Stomach smooth muscle (tissue), 2 donors: ENCODE results near the gene PKD1L1.
"Not testable (repeated sequence)": the region's sequence is repeated elsewhere in the genome, so short reads cannot be mapped to it uniquely, and the experiment has no call there.

Experiments used
- H3K27ac ChIP-seq: one replicate; pipeline ENCODE4 v1.7.0; 2013; ENCODE audit warnings: mild to moderate bottlenecking, low read length, inconsistent platforms
- H3K27me3 ChIP-seq, 2 donors: one replicate each; pipeline ENCODE4 v1.7.0; 2013; ENCODE audit warnings: low read length in 2 of 2; ENCODE audit not compliant: insufficient read depth in 2 of 2, control insufficient read depth in 1 of 2
- H3K36me3 ChIP-seq, 2 donors: one replicate each; pipeline ENCODE4 v1.7.0; 2013; ENCODE audit warnings: low read length in 2 of 2; ENCODE audit not compliant: control insufficient read depth in 2 of 2, insufficient read depth in 2 of 2
- H3K4me1 ChIP-seq: one replicate; pipeline ENCODE4 v1.7.0; 2013; ENCODE audit warnings: low read length; ENCODE audit not compliant: control insufficient read depth, insufficient read depth
- H3K4me3 ChIP-seq, 2 donors: one replicate each; pipeline ENCODE4 v1.7.0; 2013; ENCODE audit warnings: low read length in 2 of 2
- H3K9ac ChIP-seq, 2 donors: one replicate each; pipeline ENCODE4 v1.7.0; 2013; ENCODE audit warnings: low read length in 2 of 2, mild to moderate bottlenecking in 1 of 2
- H3K9me3 ChIP-seq, 2 donors: one replicate each; pipeline ENCODE4 v1.7.0; 2013; ENCODE audit warnings: low read length in 2 of 2; ENCODE audit not compliant: control insufficient read depth in 2 of 2
- donor health status: healthy.
- donor health status: Pancreatic carcinoma.

PKD1L1 gene

GRCh38 chr7:47916514-47916913 is 31.8 kb downstream of the PKD1L1 start:
- H3K27ac ChIP-seq, H3K9me3 ChIP-seq, H3K36me3 ChIP-seq: not testable (repeated sequence)

GRCh38 chr7:47915616-47915976 is 32.7 kb downstream of the PKD1L1 start:
- Histone ChIP-seq H3K36me3 (no peaks in the 10 kb centered on the region), H3K27ac (no peak overlapping the region), H3K9me3 (no peaks in the 10 kb centered on the region), H3K9ac (no peak overlapping the region), H3K4me1 (no peaks in the 10 kb centered on the region), H3K4me3 (no peak overlapping the region), H3K27me3 (no peaks in the 10 kb centered on the region)

More at GRCh38 chr7:47916514-47916913, 31.8 kb downstream of the PKD1L1 start:
- not testable (repeated sequence) for H3K27me3 ChIP-seq, H3K9ac ChIP-seq, H3K4me1 ChIP-seq, H3K4me3 ChIP-seq

- Histone ChIP-seq H3K4me3 (no peak overlapping the region), H3K9me3 (no peaks in the 10 kb centered on the region)
These were observed 33.3 kb downstream of the PKD1L1 start for GRCh38 chr7:47914717-47915615.

GRCh38 chr7:47912332-47912731 is 35.9 kb downstream of the PKD1L1 start:
- H3K9ac ChIP-seq = no peak overlapping the region
- no peaks in the 10 kb centered on the region for H3K27me3 ChIP-seq
- no peaks in the 10 kb centered on the region for H3K36me3 ChIP-seq
- H3K27ac ChIP-seq = no peak overlapping the region
- H3K9me3 ChIP-seq = no peaks in the 10 kb centered on the region
- H3K4me1 ChIP-seq = no peaks in the 10 kb centered on the region
- H3K4me3 ChIP-seq = no peak overlapping the region

More at GRCh38 chr7:47914717-47915615, 33.3 kb downstream of the PKD1L1 start:
- Histone ChIP-seq H3K9ac (no peak overlapping the region), H3K27me3 (no peaks in the 10 kb centered on the region), H3K36me3 (no peaks in the 10 kb centered on the region), H3K4me1 (no peaks in the 10 kb centered on the region), H3K27ac (no peak overlapping the region)

GRCh38 chr7:47908720-47909119 is 39.5 kb downstream of the PKD1L1 start:
- no peaks in the 10 kb centered on the region for H3K27me3 ChIP-seq
- no peak overlapping the region for H3K27ac ChIP-seq
- H3K9me3 ChIP-seq = no peaks in the 10 kb centered on the region
- H3K9ac ChIP-seq = no peak overlapping the region
- H3K4me3 ChIP-seq = no peak overlapping the region
- H3K36me3 ChIP-seq = no peaks in the 10 kb centered on the region
- H3K4me1 ChIP-seq = no peaks in the 10 kb centered on the region

GRCh38 chr7:47907981-47908616 is 40.2 kb downstream of the PKD1L1 start:
- Histone ChIP-seq H3K9ac (no peak overlapping the region), H3K4me3 (no peak overlapping the region), H3K9me3 (no peaks in the 10 kb centered on the region), H3K27ac (no peak overlapping the region), H3K4me1 (no peaks in the 10 kb centered on the region), H3K27me3 (no peaks in the 10 kb centered on the region), H3K36me3 (no peaks in the 10 kb centered on the region)

GRCh38 chr7:47906883-47907282 is 41.4 kb downstream of the PKD1L1 start:
- no peaks in the 10 kb centered on the region for H3K4me1 ChIP-seq
- H3K36me3 ChIP-seq = no peaks in the 10 kb centered on the region
- no peak overlapping the region for H3K4me3 ChIP-seq
- H3K27ac ChIP-seq = no peak overlapping the region
- H3K9ac ChIP-seq = no peak overlapping the region
- no peaks in the 10 kb centered on the region for H3K9me3 ChIP-seq
- no peaks in the 10 kb centered on the region for H3K27me3 ChIP-seq

GRCh38 chr7:47905076-47905920 is 43.0 kb downstream of the PKD1L1 start:
- no peaks in the 10 kb centered on the region for H3K36me3 ChIP-seq
- no peaks in the 10 kb centered on the region for H3K4me1 ChIP-seq
- no peaks in the 10 kb centered on the region for H3K9me3 ChIP-seq
- H3K27ac ChIP-seq = no peak overlapping the region
- H3K9ac ChIP-seq = no peak overlapping the region
- H3K4me3 ChIP-seq = no peak overlapping the region
- H3K27me3 ChIP-seq = no peaks in the 10 kb centered on the region

- Histone ChIP-seq H3K36me3 (no peaks in the 10 kb centered on the region), H3K9me3 (no peaks in the 10 kb centered on the region), H3K4me3 (no peak overlapping the region), H3K9ac (no peak overlapping the region), H3K27ac (no peak overlapping the region), H3K4me1 (no peaks in the 10 kb centered on the region), H3K27me3 (peaks cover 0 to 1% of the 10 kb centered on the region in 2 donors)
These were observed 46.3 kb downstream of the PKD1L1 start for GRCh38 chr7:47902013-47902412.

- Histone ChIP-seq H3K4me1 (no peaks in the 10 kb centered on the region), H3K27ac (no peak overlapping the region), H3K9ac (no peak overlapping the region), H3K27me3 (peaks cover 0 to 4% of the 10 kb centered on the region in 2 donors), H3K36me3 (no peaks in the 10 kb centered on the region), H3K4me3 (no peak overlapping the region), H3K9me3 (no peaks in the 10 kb centered on the region)
These were observed 46.7 kb downstream of the PKD1L1 start for GRCh38 chr7:47901542-47901941.
